Spleen (tissue), 11 donors: Measurements from ENCODE around the gene DBT. TPM values are rescaled to one million over a fixed set of nuclear protein-coding genes. Genes with fewer than 3 reads are reported as not detected.
A peak's percentile ranks its signal among the peaks of the same experiment; 100 is the strongest.

Experiments
- DNase-seq: peaks from one replicate; pipeline ENCODE4 v3.0.0-alpha.2; 2020
- H3K27ac ChIP-seq, 8 donors: fragments of 200-600 bp; sonication (generic) in 7 of 8; 1 replicate in 4 of 8; 2 replicates in 4 of 8; pipeline versions ENCODE4 v1.5.0 to v1.8.0; 2016 to 2021; ENCODE audit warnings: inconsistent platforms in 4 of 8, mild to moderate bottlenecking in 4 of 8, moderate library complexity in 1 of 8
- H3K27me3 ChIP-seq, 7 donors: fragments of 200-600 bp; sonication (generic) in 6 of 7; replicated peaks in 1 of 7; 1 replicate in 4 of 7; 2 replicates in 3 of 7; pipeline versions ENCODE4 v1.5.0 to v1.8.0; 2016 to 2021; ENCODE audit warnings: inconsistent platforms in 3 of 7, mild to moderate bottlenecking in 1 of 7
- H3K36me3 ChIP-seq, 6 donors: fragments of 200-600 bp; sonication (generic) in 5 of 6; 1 replicate in 4 of 6; 2 replicates in 2 of 6; pipeline versions ENCODE4 v1.5.0 to v1.8.0; 2016 to 2021; ENCODE audit warnings: inconsistent platforms in 2 of 6
- H3K4me1 ChIP-seq, 6 donors: fragments of 200-600 bp; sonication (generic) in 5 of 6; 1 replicate in 3 of 6; 2 replicates in 3 of 6; pipeline versions ENCODE4 v1.5.0 to v1.8.0; 2016 to 2021; ENCODE audit warnings: inconsistent platforms in 3 of 6
- H3K4me3 ChIP-seq, 8 donors: fragments of 200-600 bp; sonication (generic) in 7 of 8; 1 replicate in 4 of 8; 2 replicates in 4 of 8; pipeline versions ENCODE4 v1.5.0 to v1.8.0; 2016 to 2021; ENCODE audit warnings: inconsistent platforms in 4 of 8, mild to moderate bottlenecking in 4 of 8, moderate library complexity in 2 of 8
- H3K9me3 ChIP-seq, 8 donors: fragments of 200-600 bp; sonication (generic) in 7 of 8; 1 replicate in 4 of 8; 2 replicates in 4 of 8; pipeline versions ENCODE4 v1.5.0 to v1.8.0; 2016 to 2021; ENCODE audit warnings: inconsistent platforms in 4 of 8
- POLR2A ChIP-seq, 3 donors: fragments of 450-650 bp; IDR thresholded peaks; one replicate each; pipeline ENCODE4 v1.5.1; 2017; ENCODE audit warnings: antibody characterized with exemption in 3 of 3, mild to moderate bottlenecking in 1 of 3
- POLR2AphosphoS5 ChIP-seq, 3 donors: sonication (generic); formaldehyde crosslinking; IDR thresholded peaks; one replicate each; pipeline ENCODE4 v1.5.1; 2017; ENCODE audit warnings: antibody characterized with exemption in 3 of 3
- WGBS, 5 donors: extraction: QIAGEN DNeasy Blood & Tissue Kit in 3 of 5; methylation state at CpG; one replicate each; pipeline versions ENCODE4 v1.1.5 to v1.1.7; 2013 to 2018; 5-methylcytosine and 5-hydroxymethylcytosine counted together
- intact Hi-C: fragments of 100-400 bp; cut with DNase I; formaldehyde crosslinking; loops from one replicate; pipeline ENCODE4 v1.15.0; 2023; ENCODE audit warnings: low total_unique reads
- polyA plus RNA-seq, 3 donors: library from polyadenylated mRNA; stranded (reverse); fragments of 200-250 nt; gene quantifications; one replicate each; pipeline ENCODE4 v1.2.1, GENCODE V29; 2013
- total RNA-seq, 7 donors: library from RNA; depleted of rRNA in 3 of 7; stranded (reverse); fragments of >200 nt in 3 of 7; fragmentation: NEBNext Ultra II Directional in 4 of 7; extraction: Animal tissue kit (Norgen Biotek cat#: 25700) in 4 of 7; gene quantifications; one replicate each; pipeline versions ENCODE4 v1.1.0 to v1.2.1, GENCODE V29; 2016 to 2021
- TF ChIP-seq, protein P1 (sequence below), 11 experiments: fragments of 200-600 bp in 7 of 11; fragments of 450-650 bp in 4 of 11; sonication (generic) in 4 of 11; IDR thresholded peaks in 8 of 11; conservative IDR thresholded peaks in 3 of 11; 1 replicate in 7 of 11; 2 replicates in 4 of 11; pipeline versions ENCODE4 v1.4.0 to v1.8.0; 2016 to 2021; ENCODE audit warnings: antibody characterized with exemption in 11 of 11, inconsistent platforms in 4 of 11, mild to moderate bottlenecking in 1 of 11
- donor health status: healthy with polysubstance abuse.
- donor health status: DM: no; HTN: no; CAD: no; lungs with moderate emphysema.
- donor health status: DM: no; HTN: no; CAD: no.
- donor health status: Bipolar disorder and iron deficiency.
- donor health status: healthy.
- donor health status: DM: no; HTN: no; CAD: no.
- donor health status: DM: yes; HTN: yes; CAD: no.

DBT gene
- total and polyA plus RNA-seq, 10 donors, result 1.8 to 13.4 (median 6.8) TPM

DNA sequence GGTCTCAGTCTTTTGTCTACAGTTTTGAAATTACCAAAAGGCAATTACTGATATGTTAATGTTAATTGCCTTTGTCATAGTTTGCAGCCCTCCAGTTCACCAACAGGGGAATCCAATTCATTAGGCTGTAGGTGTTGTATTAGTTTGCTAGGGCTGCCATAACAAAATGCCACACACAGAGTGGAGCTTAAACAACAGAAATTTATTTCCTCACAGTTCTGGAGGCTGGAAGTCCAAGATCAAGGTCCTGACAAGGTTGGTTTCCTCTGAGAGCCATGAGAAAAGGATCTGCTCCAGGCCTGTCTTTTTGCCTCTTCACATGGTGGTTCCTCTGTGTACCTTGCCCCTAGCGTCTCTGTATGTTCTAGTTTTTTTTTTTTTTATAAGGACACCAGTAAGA is 17.6 kb upstream of the DBT start:
- peaks cover 0 to 5% (median 0%) of the 10 kb centered on the region in 8 donors for H3K9me3 ChIP-seq
- H3K4me1 ChIP-seq, result peaks cover 27 to 73% (median 55%) of the 10 kb centered on the region in 6 donors
- peaks cover 0 to 50% (median 33%) of the 10 kb centered on the region in 6 donors for H3K36me3 ChIP-seq
- intact Hi-C loops, result loop anchor here (10.0 kb wide), 1 partner anchor 88 kb away; the partner anchor contains the start of gene CDC14A
- H3K27me3 ChIP-seq, result no peaks in the 10 kb centered on the region
- DNase-seq, result no peak
- 72 to 78% (median 74%) methylated on average over 1 of the region's 1 CpG for WGBS, 5 donors
- H3K27ac ChIP-seq, result peak overlapping the region in 4 of 8 donors; percentile 89 to 93 (median 92)
- TF ChIP-seq, protein P1, sequence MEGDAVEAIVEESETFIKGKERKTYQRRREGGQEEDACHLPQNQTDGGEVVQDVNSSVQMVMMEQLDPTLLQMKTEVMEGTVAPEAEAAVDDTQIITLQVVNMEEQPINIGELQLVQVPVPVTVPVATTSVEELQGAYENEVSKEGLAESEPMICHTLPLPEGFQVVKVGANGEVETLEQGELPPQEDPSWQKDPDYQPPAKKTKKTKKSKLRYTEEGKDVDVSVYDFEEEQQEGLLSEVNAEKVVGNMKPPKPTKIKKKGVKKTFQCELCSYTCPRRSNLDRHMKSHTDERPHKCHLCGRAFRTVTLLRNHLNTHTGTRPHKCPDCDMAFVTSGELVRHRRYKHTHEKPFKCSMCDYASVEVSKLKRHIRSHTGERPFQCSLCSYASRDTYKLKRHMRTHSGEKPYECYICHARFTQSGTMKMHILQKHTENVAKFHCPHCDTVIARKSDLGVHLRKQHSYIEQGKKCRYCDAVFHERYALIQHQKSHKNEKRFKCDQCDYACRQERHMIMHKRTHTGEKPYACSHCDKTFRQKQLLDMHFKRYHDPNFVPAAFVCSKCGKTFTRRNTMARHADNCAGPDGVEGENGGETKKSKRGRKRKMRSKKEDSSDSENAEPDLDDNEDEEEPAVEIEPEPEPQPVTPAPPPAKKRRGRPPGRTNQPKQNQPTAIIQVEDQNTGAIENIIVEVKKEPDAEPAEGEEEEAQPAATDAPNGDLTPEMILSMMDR (IDR thresholded peaks at IDR 0.05 in 8 of 11, conservative IDR thresholded peaks at IDR 0.05 in 3 of 11), result no peak
- TF ChIP-seq POLR2A (IDR thresholded peaks at IDR 0.05) (no peak), POLR2AphosphoS5 (IDR thresholded peaks at IDR 0.05) (no peak)
- peak overlapping the region; percentile 58 to 96 (median 90) for H3K4me3 ChIP-seq

DNA sequence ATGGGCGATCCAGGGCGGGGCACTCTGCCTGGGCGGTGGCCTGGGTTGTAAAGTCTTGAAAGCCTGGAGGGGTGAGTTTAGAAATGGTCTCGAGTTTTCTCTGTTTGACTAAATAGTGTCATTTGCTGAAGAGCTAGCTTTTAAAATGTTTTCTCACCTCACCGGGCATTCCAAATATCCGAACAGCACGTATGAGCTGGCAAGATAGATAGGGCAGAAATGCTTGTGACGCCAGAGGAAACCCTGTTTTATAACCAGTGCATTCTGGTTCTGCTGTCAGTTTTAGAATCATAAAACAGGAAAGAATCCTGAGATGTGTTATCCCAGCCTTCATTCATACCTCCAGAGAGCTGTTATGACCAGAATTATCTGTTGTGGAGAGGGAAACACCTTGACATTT is 17.1 kb upstream of the DBT start:
- H3K4me3 ChIP-seq, result peak overlapping the region; percentile 58 to 96 (median 90)
- no peaks in the 10 kb centered on the region for H3K27me3 ChIP-seq
- H3K27ac ChIP-seq, result peak overlapping the region; percentile 65 to 93 (median 90)
- intact Hi-C loops, result loop anchor here (10.0 kb wide), 1 partner anchor 88 kb away; the partner anchor contains the start of gene CDC14A
- peaks cover 27 to 68% (median 51%) of the 10 kb centered on the region in 6 donors for H3K4me1 ChIP-seq
- peaks cover 0 to 5% (median 0%) of the 10 kb centered on the region in 8 donors for H3K9me3 ChIP-seq
- H3K36me3 ChIP-seq, result peaks cover 0 to 45% (median 29%) of the 10 kb centered on the region in 6 donors
- WGBS, 5 donors, result 0 to 4% (median 0%) methylated on average over 4 to 8 of the region's 8 CpGs
- DNase-seq, result no peak
- TF ChIP-seq, protein P1 (IDR thresholded peaks at IDR 0.05 in 8 of 11, conservative IDR thresholded peaks at IDR 0.05 in 3 of 11), result no peak
- TF ChIP-seq POLR2AphosphoS5 (IDR thresholded peaks at IDR 0.05) (no peak), POLR2A (IDR thresholded peaks at IDR 0.05) (no peak)

DNA sequence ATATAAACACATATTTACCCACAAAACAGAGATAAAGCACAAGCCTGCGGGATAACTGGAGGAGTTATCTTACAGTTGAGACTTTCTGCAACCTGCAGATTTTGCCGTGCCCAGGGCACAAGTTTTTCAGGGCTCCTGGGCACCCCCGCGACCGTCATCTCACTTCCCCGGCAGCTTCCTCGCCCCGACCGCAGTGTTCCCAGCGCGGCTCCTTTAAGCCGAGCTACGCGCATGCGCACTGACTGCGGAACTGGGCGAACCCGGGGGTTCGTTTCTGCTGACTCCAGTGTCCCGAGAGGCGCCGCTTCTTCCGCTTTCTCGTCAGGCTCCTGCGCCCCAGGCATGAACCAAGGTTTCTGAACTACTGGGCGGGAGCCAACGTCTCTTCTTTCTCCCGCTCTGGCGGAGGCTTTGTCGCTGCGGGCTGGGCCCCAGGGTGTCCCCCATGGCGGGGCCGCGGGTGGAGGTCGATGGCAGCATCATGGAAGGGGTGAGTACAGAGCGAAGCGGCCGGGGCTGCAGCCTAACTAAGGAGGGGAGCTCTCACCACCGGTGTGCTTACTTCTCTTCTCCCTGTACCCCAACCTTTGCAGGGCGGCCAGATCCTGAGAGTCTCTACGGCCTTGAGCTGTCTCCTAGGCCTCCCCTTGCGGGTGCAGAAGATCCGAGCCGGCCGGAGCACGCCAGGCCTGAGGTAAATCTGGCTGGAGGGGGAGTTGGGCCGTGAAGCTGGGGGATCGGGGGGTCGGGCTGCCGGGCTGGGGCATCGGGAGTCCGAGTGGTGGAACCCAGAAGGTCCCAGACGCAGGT is 16.5 kb upstream of the DBT start, which contains the start of gene RTCA:
Gene RTCA, plus strand, starts transcription at position 286 of the 810 bp plus-strand sequence. Its CDS starts 160 bp downstream, at position 446.
- intact Hi-C loops, result loop anchor here (10.0 kb wide), 1 partner anchor 89 kb away; the partner anchor contains the start of gene CDC14A
- TF ChIP-seq POLR2A (IDR thresholded peaks at IDR 0.05), result peak in 2 of 3 donors; percentile 66 to 81
- TF ChIP-seq, protein P1 (IDR thresholded peaks at IDR 0.05 in 8 of 11, conservative IDR thresholded peaks at IDR 0.05 in 3 of 11), result peak in 1 of 11 experiments; percentile 19
- peak; percentile 93 to 98 (median 95) for TF ChIP-seq POLR2AphosphoS5 (IDR thresholded peaks at IDR 0.05)
- no peaks in the 10 kb centered on the region for H3K27me3 ChIP-seq
- H3K27ac ChIP-seq, result peak within 1 kb of the TSS; percentile 65 to 93 (median 90)
- H3K36me3 ChIP-seq, result peaks cover 0 to 39% (median 23%) of the 10 kb centered on the region in 6 donors
- 0 to 1% (median 1%) methylated on average over 37 to 53 of the region's 53 CpGs for WGBS, 5 donors
- peaks cover 0 to 10% (median 0%) of the 10 kb centered on the region in 8 donors for H3K9me3 ChIP-seq
- peak; percentile 99 for DNase-seq
- H3K4me1 ChIP-seq, result peaks cover 27 to 62% (median 48%) of the 10 kb centered on the region in 6 donors
- H3K4me3 ChIP-seq, result peak within 1 kb of the TSS; percentile 58 to 96 (median 90)
